HG03469 (cell line): Measurements from ENCODE around the gene SORD.
"Not testable (repeated sequence)": the region's sequence is repeated elsewhere in the genome, so short reads cannot be mapped to it uniquely, and the experiment has no call there.

ENCODE experiments used
- ATAC-seq: cut with Tn5 transposase; IDR thresholded peaks from one replicate; pipeline ENCODE4 v1.9.1; 2021; ENCODE audit warnings: mild to moderate bottlenecking, moderate library complexity, moderate number of reproducible peaks; ENCODE audit not compliant: unreplicated experiment

The SORD gene

DNA sequence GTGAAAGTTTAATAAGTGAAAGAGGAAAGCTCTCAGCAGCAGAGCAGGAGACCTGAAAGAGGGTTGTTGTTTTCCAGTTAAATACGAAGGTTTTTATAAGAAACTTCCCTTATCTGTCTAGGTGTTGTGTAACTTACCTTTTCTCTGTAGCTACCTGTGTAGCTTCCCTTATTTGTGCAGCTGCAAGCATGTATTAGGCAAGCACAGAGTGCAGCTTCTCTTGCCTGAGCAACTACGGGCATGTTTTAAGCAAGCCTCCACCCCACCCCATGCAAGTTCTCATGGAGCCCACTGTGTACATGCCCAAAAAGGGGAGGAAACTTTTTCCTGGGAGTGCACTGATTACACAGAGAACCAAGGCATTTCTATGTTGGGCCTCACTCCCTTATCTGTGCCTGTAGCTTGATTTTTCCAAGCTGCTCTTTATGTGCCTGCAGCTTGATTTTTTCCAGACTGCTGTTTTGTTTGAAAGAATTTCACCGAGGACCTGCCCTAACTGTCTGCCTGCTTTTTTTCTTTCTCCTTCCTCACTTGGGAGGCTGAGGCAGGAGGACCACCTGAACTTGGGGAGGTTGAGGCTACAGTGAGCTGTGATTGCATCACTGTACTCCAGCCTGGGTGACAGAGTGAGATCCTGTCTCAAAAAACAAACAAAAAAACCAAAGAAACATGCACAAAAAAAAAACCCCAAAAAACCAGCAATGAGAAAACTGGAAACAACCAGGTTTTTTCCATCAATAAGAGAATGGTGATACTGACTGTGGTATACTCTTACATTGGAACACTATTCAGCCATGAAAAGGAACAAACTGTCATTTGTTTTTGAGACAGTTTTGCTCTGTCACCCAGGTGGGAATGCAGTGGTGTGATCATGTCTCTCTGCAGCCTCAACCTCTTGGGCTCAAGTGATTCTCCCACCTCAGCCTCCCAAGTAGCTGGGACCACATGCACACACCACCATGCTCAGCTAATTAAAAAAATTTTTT lies 36.0 kb downstream of the SORD start:
- not testable (repeated sequence) for ATAC-seq

DNA sequence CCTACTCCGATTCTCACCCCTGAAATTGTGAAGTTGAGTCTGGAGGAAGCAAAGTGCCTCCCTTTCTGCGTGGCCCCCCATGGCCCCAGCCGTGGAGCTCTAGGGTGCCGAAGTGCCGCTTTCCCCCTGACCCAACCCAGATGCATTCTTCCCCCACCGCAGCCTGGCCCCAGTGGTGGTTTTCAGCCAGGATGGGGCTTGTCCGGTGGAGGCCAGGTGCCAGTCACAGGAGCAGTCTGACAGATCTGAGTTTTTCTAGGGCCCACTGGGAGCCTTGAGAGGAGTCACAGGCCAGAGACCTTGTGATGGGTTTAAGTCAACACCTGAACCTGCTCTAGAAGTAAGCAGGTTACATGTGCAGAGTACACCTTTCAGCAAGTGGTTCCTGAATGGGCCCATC lies 39.3 kb downstream of the SORD start:
- ATAC-seq: not testable (repeated sequence)

DNA sequence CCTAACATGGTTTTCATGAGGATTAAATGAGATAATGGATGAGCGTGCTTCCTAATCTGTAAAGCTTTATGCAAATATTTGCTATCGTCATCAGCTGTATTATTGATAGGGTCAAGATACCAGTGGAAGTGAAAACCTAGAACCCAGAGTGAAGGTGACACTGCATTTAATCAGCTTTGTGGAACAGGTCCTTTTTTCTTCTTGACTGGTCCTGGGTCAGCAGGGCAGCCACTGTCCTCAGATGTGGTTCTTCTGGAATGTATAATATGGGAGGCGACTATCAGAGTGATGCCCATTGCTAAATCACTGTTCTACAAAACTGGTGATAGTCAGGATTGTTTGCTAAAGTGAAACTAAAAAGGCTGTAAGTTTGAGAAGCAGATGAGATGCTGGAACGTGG lies 41.4 kb downstream of the SORD start:
- no peak for ATAC-seq

DNA sequence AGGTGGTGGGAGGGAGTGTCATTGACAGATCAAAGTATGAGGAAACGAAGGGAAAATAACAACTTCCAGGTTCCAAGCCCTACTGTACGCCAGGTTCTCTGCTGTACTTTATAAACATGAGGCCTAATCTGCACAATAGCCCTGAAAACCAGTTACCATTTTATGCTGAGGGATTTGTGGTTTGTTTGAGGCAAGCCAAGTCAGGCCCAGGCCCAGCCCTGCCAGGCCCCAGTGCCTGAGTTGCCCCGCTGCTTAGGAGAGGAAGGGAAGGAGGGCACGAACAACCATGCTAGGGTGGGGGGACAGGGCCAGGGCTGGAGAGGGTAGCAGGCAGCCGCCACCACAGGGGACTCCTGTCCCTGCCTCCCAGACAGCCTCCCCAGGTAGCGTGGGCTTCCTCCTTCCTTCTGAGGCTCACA lies 47.0 kb downstream of the SORD start:
- ATAC-seq: not testable (repeated sequence)

DNA sequence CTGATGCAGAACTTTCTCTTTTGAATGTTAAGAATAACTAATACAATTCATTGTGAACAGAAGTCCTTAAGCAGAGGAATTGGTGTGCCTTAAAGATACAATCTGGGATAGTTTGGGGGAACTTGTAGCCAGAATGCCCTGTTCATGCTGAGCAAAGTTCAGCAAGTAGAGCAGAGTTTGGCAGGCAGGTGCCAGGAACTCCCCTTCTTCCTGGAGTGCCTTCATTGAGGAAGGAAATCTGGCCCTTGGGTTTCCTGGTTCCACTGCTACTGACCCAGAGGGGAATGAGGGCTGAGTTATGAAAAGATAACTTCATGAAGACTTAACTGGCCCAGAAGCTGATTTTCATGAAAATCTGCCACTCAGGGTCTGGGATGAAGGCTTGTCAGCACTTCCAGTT lies 50.6 kb downstream of the SORD start:
- not testable (repeated sequence) for ATAC-seq

DNA sequence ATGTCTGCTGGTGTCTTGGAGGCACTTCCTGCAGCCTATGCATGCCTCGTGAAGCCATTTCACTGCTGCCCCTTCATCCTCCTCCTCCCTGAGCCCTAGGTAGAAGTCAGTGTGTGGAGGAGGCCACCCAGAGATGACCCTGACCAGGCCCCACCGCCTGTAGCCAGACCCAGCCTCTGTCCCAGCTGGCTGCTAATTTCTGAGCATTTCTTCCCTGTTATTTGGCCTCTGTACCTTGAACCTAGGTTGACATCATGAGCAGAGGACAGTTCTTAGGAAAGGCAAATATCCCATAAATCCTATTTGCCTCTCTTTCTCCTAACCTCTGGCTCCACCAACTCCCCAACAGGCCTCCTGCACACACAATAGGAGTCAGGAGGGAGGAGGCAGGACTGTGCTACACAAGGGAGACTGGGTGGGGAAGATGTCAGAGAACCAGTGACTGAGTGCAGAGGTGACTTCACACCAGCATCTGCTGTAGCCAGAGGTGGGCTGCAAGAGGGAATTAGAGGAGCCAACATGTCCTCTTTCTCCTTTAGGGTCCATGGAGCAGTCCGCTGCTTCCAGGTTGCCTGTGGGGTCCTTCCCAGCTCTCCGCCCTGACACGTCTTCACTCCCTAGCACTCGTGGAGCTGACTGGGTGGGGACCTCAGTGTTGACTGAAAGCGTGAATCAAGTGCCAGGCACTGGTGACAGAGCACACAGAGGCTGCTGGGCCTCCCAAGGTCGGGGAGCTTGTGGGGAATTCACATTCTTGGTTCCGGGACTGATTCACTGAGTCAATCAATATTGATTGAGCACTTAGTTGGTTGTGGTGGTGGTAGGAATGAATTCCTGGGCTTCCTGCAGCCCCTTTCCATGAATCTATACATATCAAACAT lies 52.7 kb downstream of the SORD start:
- ATAC-seq: not testable (repeated sequence)

DNA sequence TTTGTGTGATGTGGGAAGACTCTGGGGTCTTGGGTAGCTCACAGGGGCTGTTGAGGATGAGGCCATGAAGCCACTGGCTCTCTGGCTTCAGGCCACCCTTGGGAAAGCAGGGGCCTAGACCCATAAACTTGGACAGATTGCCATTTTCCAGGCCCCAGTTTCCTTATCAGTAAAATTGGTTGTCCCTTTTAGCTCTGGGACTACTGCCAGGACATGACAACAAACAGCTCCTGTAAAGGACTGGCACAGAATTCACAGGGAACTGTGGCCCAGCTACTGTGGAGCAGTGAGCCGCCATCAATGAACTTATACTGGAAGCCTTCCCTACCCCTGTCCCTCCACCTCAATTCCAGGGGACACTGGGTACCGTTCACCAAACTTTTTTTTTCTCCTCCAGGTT lies 54.4 kb downstream of the SORD start:
- not testable (repeated sequence) for ATAC-seq

DNA sequence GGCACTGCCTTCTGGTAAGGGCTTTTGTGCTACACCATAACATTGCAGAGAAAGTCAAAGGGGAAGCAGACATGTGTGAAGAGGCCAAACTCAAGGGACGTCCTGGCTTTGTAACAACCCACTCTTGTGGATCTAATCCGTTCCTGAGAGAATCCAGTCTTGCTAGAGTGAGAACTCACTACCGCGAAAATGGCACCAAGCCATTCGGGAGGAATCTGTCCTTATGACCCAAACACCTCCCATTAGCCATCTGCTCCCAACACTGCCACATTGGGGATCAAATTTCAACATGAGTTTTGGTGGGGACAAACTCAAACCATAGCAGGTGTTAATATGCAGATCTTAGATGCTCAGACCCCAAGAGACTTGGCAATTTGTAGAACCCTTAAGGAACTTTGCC lies 56.2 kb downstream of the SORD start:
- not testable (repeated sequence) for ATAC-seq

DNA sequence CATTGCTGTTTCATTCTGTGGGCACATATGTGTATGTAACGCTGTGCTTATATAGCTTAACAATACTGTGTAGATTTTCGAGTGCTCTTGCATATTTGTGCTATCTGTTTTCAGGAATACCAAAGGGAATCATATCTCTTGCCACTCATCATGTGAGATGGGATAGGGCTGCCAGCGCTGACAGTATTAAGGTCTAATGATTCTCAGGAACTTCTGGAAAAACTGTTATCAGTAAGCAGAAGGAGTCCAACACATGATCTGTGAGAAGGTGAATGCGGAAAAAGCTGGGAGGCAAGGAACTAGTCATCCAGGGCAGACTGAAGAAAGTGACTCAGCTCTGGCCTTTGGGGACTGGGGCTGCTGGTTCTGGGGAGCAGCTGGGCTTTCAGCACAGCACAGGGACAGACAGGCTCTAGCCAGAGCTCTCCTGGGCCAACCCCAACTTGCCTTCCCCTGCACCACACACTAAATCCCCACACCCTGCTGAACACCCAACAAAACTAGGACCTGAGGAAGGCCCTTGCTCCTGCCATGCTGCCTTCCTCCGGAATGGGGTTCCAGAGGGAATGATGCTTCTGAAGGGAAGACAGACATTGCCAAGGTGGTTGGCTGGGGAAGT lies 56.7 kb downstream of the SORD start:
- not testable (repeated sequence) for ATAC-seq

DNA sequence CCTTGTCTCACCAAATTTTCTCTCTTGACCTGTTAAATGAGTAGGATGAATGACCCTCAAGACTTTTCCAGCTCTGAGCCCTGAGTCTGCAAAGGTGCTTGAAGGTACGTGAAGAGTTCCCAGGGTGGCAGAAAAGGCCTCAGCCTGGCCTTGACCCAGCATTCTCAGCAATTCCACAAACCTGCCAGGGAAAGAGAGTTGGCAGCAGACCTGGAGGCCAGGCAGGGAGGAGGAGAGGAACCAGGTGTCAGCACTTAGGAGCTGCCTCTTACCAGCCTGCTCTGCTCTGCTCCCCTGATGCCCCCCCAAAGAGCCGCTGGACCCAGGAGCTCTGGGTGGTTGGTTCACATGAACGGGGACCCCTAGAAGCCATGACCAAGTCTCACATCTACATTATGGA lies 57.6 kb downstream of the SORD start:
- ATAC-seq: not testable (repeated sequence)

DNA sequence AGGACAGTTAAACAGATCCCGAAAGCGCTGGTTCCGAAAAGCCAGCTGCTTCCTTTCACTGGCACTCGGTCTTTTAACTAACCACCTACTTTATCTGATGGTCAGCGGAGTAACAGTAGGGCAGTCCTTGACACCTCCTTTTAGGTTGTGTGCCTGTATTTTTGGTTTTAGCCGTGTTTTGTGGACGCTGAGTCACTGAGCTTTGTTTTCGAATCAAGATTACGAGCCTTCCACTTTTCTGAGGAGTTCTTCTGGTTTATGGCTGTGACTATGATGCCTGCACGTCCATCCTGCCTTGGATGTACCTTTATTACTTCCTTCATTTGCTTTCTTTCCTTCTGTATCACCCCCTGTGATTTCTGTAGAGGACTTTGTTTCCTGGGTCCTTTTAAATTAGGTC lies 59.4 kb downstream of the SORD start:
- ATAC-seq: not testable (repeated sequence)

DNA sequence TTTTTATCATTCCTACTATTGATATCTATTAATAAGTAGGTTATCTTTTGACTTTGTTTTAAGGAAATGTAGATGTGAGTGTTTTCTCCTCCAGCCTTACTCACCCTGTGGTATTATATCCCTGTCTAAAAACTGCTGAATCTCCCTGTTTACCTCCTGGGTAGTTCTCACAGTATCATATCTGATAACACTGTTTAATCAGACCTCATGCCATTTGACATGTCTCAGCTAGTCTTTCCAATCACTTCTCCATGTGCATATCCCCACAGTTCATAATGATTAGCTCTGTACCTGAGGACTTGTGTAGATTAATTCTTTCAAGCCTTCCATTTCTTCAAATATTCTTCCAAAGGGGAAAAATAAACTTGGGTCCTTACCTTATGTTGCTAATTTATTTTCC lies 60.2 kb downstream of the SORD start:
- ATAC-seq: no peak

DNA sequence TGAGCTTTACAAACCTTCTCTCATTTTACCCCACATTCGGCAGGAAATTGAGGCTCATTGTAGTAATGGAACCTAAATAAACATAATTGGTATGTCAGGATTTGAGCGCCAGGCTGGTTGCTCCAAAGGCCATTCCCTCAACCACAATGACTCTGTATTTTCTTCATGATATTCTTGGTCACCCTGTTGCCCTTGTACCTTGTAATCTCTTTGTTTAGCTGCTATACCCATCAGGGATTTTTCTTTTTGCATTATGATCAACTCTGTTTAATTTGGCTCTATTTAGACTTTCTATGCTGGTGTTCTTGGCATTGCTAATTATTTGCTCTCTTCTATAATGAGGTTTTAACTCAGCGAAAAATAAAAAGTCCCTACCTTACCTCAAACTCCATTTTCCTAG lies 61.2 kb downstream of the SORD start:
- no peak for ATAC-seq

DNA sequence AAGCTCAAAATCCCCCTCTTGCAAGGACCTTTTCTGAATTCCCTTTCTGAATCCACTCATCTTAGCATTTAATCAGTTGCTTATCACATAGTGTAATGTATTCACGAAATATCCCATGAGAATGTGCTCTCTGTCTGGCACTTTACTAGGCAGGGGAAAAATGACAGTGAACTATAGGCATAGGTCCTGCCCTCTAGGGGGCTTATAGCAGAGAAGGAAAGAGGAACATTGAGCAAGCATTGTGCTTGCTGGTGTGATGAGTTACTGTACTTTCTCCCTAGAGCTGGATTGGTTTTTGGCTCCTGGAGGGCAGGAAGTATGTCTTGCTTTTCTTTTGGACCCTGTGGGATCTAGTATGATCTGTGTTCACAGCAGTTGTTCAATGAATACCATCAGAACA lies 64.5 kb downstream of the SORD start:
- no peak for ATAC-seq

DNA sequence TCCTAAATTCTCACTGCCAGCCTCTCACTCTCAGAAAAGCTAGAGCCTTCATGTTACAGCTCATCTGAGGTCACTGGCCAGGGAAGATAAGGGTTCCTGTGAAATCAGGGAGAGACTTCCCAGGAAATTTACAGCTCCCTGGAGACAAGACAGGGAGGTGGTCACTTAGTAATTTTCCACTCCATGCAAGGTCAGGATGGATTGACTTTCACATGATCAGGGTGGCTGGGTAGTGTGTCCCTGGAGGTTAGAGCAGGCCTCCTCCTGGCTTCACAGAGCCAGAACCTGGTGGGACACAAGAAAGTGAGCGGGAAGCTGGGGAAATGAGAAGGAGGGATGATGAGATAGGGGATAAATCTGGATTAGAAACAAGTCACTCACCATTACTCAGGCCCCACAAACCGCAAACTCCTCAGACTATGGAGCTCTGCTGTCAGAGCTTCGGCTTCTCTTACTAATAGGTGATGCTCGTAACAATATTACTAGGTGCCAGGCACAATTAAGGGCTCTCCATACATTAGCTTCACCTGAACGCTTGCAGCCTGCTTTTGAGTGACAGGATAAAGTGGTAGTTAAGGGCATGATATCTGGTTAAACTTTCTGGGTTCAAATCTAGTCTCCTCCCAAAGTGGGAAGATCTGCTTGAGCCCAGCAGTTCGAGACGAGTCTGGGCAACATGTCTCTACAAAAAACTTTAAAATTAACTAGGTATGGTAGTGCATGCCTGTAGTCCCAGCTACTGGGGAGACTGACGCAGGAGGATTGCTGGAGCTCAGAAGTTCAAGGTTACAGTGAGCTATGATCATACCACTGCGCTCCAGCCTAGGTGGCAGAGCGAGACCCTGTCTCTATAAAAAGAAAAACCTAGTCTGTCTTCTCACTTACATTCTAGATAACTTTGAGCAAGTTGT lies 66.1 kb downstream of the SORD start:
- ATAC-seq: no peak

DNA sequence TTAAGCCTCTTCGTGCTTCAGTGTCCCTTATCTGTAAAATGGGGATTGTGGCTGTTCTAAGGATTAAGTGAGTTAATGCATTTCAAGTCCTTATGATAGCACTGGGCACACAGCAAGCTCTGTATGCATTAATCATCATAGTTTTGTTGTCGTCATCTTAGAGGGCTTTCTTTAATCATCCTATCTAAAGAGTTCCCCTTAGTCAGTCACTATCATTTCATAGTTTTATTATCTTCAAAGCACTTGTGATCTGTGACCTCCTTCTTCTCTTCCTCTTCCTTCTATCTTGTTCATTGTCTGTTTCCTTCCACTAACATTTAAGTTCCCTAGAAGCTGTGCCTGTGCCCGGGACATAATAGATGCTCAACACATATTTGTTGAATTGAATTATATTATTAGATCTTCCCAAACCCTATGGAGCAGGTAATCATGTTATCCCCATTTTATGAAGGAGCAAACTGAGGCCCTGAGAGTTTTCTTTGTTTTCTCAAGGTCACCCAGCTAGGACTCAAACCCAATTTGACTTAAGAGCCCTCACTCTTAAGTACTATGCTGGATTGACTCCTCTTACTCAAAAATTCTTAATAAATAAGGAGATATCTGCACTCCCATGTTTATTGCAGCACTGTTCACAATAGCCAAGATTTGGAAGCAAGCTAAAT lies 66.8 kb downstream of the SORD start:
- no peak for ATAC-seq

DNA sequence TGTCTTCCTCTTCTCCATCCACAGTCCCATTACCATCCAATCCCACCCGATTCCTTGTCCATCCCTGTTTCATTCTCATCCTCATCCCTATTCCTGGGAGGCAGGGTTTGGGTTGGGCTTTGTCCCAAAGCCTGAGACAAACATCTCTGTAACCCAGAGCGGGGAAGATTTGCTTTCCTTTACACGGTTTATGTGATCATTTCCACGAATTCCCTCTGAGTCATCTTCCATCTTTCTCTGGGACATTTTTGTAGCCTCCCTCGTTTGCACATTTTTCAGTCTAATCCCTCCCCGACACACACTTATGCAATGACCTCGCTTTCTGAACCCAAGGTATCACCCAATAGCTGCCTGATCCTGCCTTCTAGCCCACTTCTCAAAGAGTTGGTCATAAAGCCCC lies 68.2 kb downstream of the SORD start:
- no peak for ATAC-seq

DNA sequence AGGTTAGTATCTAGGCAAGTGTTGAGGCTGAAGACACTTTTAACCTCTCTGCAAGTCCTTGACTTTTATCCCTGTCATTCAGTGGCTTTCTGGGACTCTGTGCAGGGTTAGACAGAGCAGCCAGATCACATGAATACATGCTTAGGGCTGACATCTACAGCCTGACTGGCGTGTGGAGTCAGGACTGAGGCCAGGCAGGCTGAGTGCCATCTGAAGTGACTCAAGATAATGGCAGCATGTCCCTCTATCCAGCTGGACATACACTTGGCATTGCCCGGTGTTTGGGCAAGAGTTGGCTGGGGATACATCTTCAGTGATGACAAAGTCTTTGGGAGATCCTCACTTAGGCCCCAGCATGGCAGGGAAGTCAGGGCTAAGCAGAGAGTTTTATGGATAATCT lies 68.6 kb downstream of the SORD start:
- no peak for ATAC-seq

DNA sequence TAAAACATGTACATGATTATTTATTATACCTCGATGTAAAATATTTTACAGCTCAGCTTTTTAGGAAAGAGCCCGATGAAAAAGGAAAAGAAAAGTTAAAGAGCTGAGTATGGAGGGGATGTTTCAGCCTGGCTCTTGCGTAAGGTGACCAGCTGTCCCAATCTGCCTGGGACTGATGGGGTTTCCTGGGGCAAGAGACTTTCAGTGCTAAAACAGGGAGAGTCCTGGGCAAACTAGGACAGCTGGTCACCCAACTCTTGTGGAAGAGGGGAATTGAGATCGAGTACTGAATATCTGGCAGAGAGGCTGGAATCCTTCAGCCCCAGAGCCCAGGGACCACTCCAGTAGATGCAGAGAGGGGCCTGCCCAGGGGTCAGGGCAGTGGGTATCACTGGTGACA lies 70.0 kb downstream of the SORD start:
- ATAC-seq: no peak
